SK-N-SH treated with all-trans-retinoic acid at 6 μM for 48 hours (cell line): Measurements from ENCODE around the gene SGK2.

ENCODE experiments used
- ARNTL ChIP-seq: fragments of 450-650 bp; formaldehyde crosslinking; IDR thresholded peaks from 2 replicates; pipeline ENCODE4 v1.5.0; 2020; ENCODE audit warnings: low read depth, mild to moderate bottlenecking, moderate library complexity, borderline replicate concordance
- CSDC2 ChIP-seq: fragments of 250-450 bp; sonication (Bioruptor Pico); IDR thresholded peaks from 2 replicates; pipeline ENCODE4 v1.5.0; 2020; ENCODE audit warnings: mild to moderate bottlenecking, moderate library complexity
- PPARA ChIP-seq: fragments of 250-450 bp; sonication (Bioruptor Pico); IDR thresholded peaks from 2 replicates; pipeline ENCODE4 v1.5.0; 2020; ENCODE audit warnings: mild to moderate bottlenecking, borderline replicate concordance
- RARB ChIP-seq: fragments of 250-450 bp; sonication (Bioruptor Pico); IDR thresholded peaks from 2 replicates; pipeline ENCODE4 v1.8.0; 2021; ENCODE audit warnings: mild to moderate bottlenecking, moderate library complexity
- ZC3H10 ChIP-seq: fragments of 250-450 bp; sonication (Bioruptor Pico); IDR thresholded peaks from 2 replicates; pipeline ENCODE4 v1.5.1; 2021; ENCODE audit warnings: mild to moderate bottlenecking, moderate library complexity
- ZNF565 ChIP-seq: fragments of 450-650 bp; formaldehyde crosslinking; conservative IDR thresholded peaks from 2 replicates; pipeline ENCODE4 v1.5.0; 2020; ENCODE audit warnings: low read depth, mild to moderate bottlenecking, moderate library complexity
- ZNF8 ChIP-seq: fragments of 450-650 bp; formaldehyde crosslinking; IDR thresholded peaks from 2 replicates; pipeline ENCODE4 v1.5.0; 2020; ENCODE audit warnings: mild to moderate bottlenecking, moderate library complexity
- TF ChIP-seq, protein P1 (sequence below): fragments of 250-450 bp; sonication (Bioruptor Pico); IDR thresholded peaks from 2 replicates; pipeline ENCODE4 v1.5.1; 2020; ENCODE audit warnings: low read depth, mild to moderate bottlenecking, moderate library complexity
- TF ChIP-seq, protein P2 (sequence below): fragments of 250-450 bp; sonication (Bioruptor Pico); IDR thresholded peaks from 2 replicates; pipeline ENCODE4 v1.8.0; 2020; ENCODE audit warnings: mild to moderate bottlenecking, moderate library complexity, borderline replicate concordance

DNA sequence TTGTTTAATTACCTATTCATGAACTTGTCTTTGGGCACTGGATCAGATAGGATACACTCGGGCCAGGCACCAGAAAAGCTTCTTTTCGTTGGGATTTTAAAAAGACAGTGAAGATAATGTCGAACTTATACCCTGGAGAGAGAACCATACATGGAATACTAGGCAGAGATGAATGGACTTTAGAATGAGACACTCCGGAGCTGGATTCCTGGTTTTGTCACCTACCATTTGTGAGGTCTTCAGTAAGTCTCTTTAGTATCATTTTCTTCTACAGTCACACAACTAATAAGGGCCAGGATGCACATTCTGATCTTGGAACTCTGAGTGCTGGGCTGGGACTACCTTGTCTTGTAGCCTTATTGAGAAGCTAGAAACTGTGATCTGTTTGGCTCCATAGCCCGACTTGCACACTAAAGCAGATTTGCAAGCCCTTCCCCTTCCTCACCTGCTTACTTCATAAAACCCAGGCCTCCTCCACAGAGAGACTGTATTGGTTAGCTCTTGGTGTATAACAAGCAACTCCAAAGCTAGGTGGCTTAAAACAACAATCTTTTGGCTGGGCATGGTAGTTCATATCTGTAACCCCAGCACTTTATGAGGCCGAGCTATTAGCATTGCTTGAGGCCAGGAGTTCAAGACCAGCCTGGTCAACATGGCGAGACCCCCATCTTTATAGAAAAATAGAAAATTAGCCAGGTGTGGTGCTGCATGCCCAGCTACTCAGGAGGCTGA lies 24.5 kb downstream of the SGK2 start:
- TF ChIP-seq, protein P1, sequence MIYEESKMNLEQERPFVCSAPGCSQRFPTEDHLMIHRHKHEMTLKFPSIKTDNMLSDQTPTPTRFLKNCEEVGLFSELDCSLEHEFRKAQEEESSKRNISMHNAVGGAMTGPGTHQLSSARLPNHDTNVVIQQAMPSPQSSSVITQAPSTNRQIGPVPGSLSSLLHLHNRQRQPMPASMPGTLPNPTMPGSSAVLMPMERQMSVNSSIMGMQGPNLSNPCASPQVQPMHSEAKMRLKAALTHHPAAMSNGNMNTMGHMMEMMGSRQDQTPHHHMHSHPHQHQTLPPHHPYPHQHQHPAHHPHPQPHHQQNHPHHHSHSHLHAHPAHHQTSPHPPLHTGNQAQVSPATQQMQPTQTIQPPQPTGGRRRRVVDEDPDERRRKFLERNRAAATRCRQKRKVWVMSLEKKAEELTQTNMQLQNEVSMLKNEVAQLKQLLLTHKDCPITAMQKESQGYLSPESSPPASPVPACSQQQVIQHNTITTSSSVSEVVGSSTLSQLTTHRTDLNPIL (CRISPR knock-in tag), result no peak
- no peak for TF ChIP-seq ZNF565
- TF ChIP-seq, protein P2, sequence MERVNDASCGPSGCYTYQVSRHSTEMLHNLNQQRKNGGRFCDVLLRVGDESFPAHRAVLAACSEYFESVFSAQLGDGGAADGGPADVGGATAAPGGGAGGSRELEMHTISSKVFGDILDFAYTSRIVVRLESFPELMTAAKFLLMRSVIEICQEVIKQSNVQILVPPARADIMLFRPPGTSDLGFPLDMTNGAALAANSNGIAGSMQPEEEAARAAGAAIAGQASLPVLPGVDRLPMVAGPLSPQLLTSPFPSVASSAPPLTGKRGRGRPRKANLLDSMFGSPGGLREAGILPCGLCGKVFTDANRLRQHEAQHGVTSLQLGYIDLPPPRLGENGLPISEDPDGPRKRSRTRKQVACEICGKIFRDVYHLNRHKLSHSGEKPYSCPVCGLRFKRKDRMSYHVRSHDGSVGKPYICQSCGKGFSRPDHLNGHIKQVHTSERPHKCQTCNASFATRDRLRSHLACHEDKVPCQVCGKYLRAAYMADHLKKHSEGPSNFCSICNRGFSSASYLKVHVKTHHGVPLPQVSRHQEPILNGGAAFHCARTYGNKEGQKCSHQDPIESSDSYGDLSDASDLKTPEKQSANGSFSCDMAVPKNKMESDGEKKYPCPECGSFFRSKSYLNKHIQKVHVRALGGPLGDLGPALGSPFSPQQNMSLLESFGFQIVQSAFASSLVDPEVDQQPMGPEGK, result no peak
- TF ChIP-seq CSDC2 (CRISPR knock-in tag), result no peak
- TF ChIP-seq ARNTL, result no peak
- TF ChIP-seq PPARA (CRISPR knock-in tag), result no peak
- TF ChIP-seq ZNF8 (CRISPR knock-in tag), result no peak
- TF ChIP-seq RARB (CRISPR knock-in tag), result no peak
- TF ChIP-seq ZC3H10, result no peak
